K562 (cell line): ENCODE results near the gene HDHD3. TPM values are rescaled to one million over a fixed set of nuclear protein-coding genes. Genes with fewer than 3 reads are reported as not detected.

Source experiments
- BCL6 ChIP-seq: fragments of 250-450 bp; sonication (Bioruptor Pico); IDR thresholded peaks from 2 replicates; pipeline ENCODE4 v1.4.0; 2020
- CBX3 ChIP-seq, 2 experiments: IDR thresholded peaks; 1 replicate in 1 of 2; 2 replicates in 1 of 2; pipeline ENCODE4 v1.6.1; 2012; ENCODE audit warnings: inconsistent platforms in 2 of 2, low read length in 2 of 2, borderline replicate concordance in 1 of 2, control low read depth in 1 of 2
- ELF2 ChIP-seq: fragments of 250-450 bp; sonication (Bioruptor Pico); IDR thresholded peaks from 2 replicates; pipeline ENCODE4 v1.5.0; 2021; ENCODE audit warnings: mild to moderate bottlenecking
- MCM3 ChIP-seq: fragments of 450-650 bp; IDR thresholded peaks from 2 replicates; pipeline ENCODE4 v1.6.1; 2016
- NCOR1 ChIP-seq: fragments of 450-650 bp; IDR thresholded peaks from 2 replicates; pipeline ENCODE4 v1.6.1; 2016; ENCODE audit warnings: mild to moderate bottlenecking, moderate library complexity
- PATZ1 ChIP-seq: fragments of 250-450 bp; sonication (Bioruptor Pico); IDR thresholded peaks from 2 replicates; pipeline ENCODE4 v1.5.0; 2020; ENCODE audit warnings: mild to moderate bottlenecking, borderline replicate concordance
- PCBP2 ChIP-seq: fragments of 200-400 bp; formaldehyde crosslinking; IDR thresholded peaks from 2 replicates; pipeline ENCODE4 v1.6.1; 2018; ENCODE audit warnings: low read length, low read depth, mild to moderate bottlenecking, moderate library complexity; ENCODE audit not compliant: poor library complexity, severe bottlenecking
- SAP30 ChIP-seq: fragments of 200-600 bp; sonication (generic); IDR thresholded peaks from 2 replicates; pipeline ENCODE4 v1.6.1; 2012; ENCODE audit warnings: borderline replicate concordance, low read depth, mild to moderate bottlenecking, moderate library complexity, low read length, control low read depth, inconsistent platforms; ENCODE audit not compliant: insufficient read depth, poor library complexity, severe bottlenecking
- SIX5 ChIP-seq, 2 experiments: IDR thresholded peaks; 2 replicates each; pipeline ENCODE4 v1.6.1; 2011; ENCODE audit warnings: low read length in 2 of 2, borderline replicate concordance in 1 of 2, low read depth in 1 of 2, mild to moderate bottlenecking in 1 of 2, moderate library complexity in 1 of 2; ENCODE audit not compliant: insufficient read depth in 1 of 2
- SMAD4 ChIP-seq: fragments of 250-450 bp; sonication (Bioruptor Pico); conservative IDR thresholded peaks from 2 replicates; pipeline ENCODE4 v1.8.0; 2021; ENCODE audit warnings: inconsistent platforms, mild to moderate bottlenecking, moderate library complexity
- SREBF1 ChIP-seq: fragments of 150-350 bp; IDR thresholded peaks from 2 replicates; pipeline ENCODE4 v1.6.1; 2014; ENCODE audit warnings: antibody characterized with exemption, low read depth, low read length, borderline replicate concordance
- TAF7 ChIP-seq: fragments of 450-650 bp; IDR thresholded peaks from 2 replicates; pipeline ENCODE4 v1.6.1; 2016; ENCODE audit warnings: missing genetic modification characterization, missing compliant biosample characterization
- TCF7 ChIP-seq: sonication (generic); IDR thresholded peaks from 2 replicates; pipeline ENCODE4 v1.6.1; 2016; ENCODE audit warnings: antibody characterized with exemption, borderline replicate concordance
- TFAM ChIP-seq: fragments of 250-450 bp; sonication (Bioruptor Pico); conservative IDR thresholded peaks from 2 replicates; pipeline ENCODE4 v1.5.0; 2021; ENCODE audit warnings: mild to moderate bottlenecking, moderate library complexity
- ZBTB1 ChIP-seq: sonication (generic); formaldehyde crosslinking; IDR thresholded peaks from 2 replicates; pipeline ENCODE4 v1.8.1; 2023; ENCODE audit warnings: missing genetic modification reagents, low read depth, mild to moderate bottlenecking, borderline replicate concordance
- ZBTB7A ChIP-seq: IDR thresholded peaks from 2 replicates; pipeline ENCODE4 v1.6.1; 2011; ENCODE audit warnings: low read depth, mild to moderate bottlenecking, low read length, moderate library complexity, borderline replicate concordance; ENCODE audit not compliant: control insufficient read depth
- ZNF133 ChIP-seq: fragments of 250-450 bp; sonication (Bioruptor Pico); IDR thresholded peaks from 2 replicates; pipeline ENCODE4 v1.4.0; 2020; ENCODE audit warnings: mild to moderate bottlenecking
- ZNF184 ChIP-seq: sonication (generic); formaldehyde crosslinking; IDR thresholded peaks from 2 replicates; pipeline ENCODE4 v1.5.0; 2020; ENCODE audit warnings: missing genetic modification reagents
- ZNF3 ChIP-seq: fragments of 250-450 bp; sonication (Bioruptor Pico); IDR thresholded peaks from 2 replicates; pipeline ENCODE4 v1.5.0; 2021; ENCODE audit warnings: mild to moderate bottlenecking, moderate library complexity
- polyA plus RNA-seq, 8 experiments: library from polyadenylated mRNA; depleted of rRNA in 4 of 8; stranded (reverse) in 5 of 8; unstranded in 3 of 8; fragments of >200 nt; fragmentation: Nextera tagmentation in 2 of 8; fragmentation: Illumina TruSeq in 1 of 8; extraction: Ambion mirVana in 2 of 8; extraction: Trizol in 1 of 8; gene quantifications; 2 replicates each; pipeline versions ENCODE4 v1.2.1 to v1.2.3, GENCODE V29; 2011 to 2014; ENCODE audit warnings: inconsistent platforms in 1 of 8, missing spikeins in 1 of 8
- total RNA-seq, 7 experiments: library from RNA; depleted of rRNA in 6 of 7; stranded (reverse); fragments of >200 nt in 6 of 7; fragmentation: Illumina TruSeq in 2 of 7; extraction: Trizol in 2 of 7; gene quantifications; 2 replicates each; pipeline versions ENCODE4 v1.2.1 to v1.2.3, GENCODE V29; 2011 to 2021; ENCODE audit warnings: low replicate concordance in 1 of 7
- TF ChIP-seq, protein P1 (sequence below), 3 experiments: fragments of 200-800 bp in 1 of 3; sonication (Bioruptor generic) in 1 of 3; sonication (generic) in 1 of 3; formaldehyde crosslinking in 1 of 3; IDR thresholded peaks; 2 replicates each; pipeline versions ENCODE4 v1.6.1 to v1.8.0; 2016 to 2022; ENCODE audit warnings: mild to moderate bottlenecking in 2 of 3, missing compliant biosample characterization in 2 of 3, missing genetic modification characterization in 2 of 3, missing genetic modification reagents in 1 of 3
- TF ChIP-seq, protein P2 (sequence below): IDR thresholded peaks from 2 replicates; pipeline ENCODE4 v1.6.1; 2012; ENCODE audit warnings: low read depth, low read length, improper control_type of control experiment, borderline replicate concordance

Gene HDHD3
- total and polyA plus RNA-seq, 9 of the 15 experiments (the other 6 are each of a cell fraction or from before 2014, with no cell fraction given) = 1.1 to 19.1 (median 10.9) TPM

GRCh38 chr9:113345671-113346070 lies 31.1 kb downstream of the HDHD3 start (continued):
- no peak for TF ChIP-seq SAP30
- no peak for TF ChIP-seq TFAM (CRISPR knock-in tag)
- no peak for TF ChIP-seq PCBP2
- TF ChIP-seq, protein P1, sequence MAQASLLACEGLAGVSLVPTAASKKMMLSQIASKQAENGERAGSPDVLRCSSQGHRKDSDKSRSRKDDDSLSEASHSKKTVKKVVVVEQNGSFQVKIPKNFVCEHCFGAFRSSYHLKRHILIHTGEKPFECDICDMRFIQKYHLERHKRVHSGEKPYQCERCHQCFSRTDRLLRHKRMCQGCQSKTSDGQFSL (CRISPR knock-in tag; IDR thresholded peaks at IDR 0.05) = no peak
- TF ChIP-seq, protein P1 (tag; IDR thresholded peaks at IDR 0.05) = peak in 1 of 2 experiments; percentile 97; a peak in 2 of 4 replicates
- no peak for TF ChIP-seq ZBTB1 (CRISPR knock-in tag)
- TF ChIP-seq ZNF184 (CRISPR knock-in tag) = no peak
- peak; percentile 82 for TF ChIP-seq BCL6 (CRISPR knock-in tag)
- no peak for TF ChIP-seq TCF7
- no peak for TF ChIP-seq SIX5 (IDR thresholded peaks at IDR 0.05; ENCODE audit: borderline replicate concordance in 1 of 2, insufficient read depth in 1 of 2, low read depth in 1 of 2, low read length in 2 of 2)
- TF ChIP-seq, protein P2, sequence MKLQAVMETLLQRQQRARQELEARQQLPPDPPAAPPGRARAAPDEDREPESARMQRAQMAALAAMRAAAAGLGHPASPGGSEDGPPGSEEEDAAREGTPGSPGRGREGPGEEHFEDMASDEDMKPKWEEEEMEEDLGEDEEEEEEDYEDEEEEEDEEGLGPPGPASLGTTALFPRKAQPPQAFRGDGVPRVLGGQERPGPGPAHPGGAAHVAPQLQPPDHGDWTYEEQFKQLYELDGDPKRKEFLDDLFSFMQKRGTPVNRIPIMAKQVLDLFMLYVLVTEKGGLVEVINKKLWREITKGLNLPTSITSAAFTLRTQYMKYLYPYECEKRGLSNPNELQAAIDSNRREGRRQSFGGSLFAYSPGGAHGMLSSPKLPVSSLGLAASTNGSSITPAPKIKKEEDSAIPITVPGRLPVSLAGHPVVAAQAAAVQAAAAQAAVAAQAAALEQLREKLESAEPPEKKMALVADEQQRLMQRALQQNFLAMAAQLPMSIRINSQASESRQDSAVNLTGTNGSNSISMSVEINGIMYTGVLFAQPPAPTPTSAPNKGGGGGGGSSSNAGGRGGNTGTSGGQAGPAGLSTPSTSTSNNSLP = no peak
- TF ChIP-seq ZBTB7A = no peak
- TF ChIP-seq SREBF1 = no peak
- TF ChIP-seq ZNF3 (CRISPR knock-in tag) = no peak
- peak; percentile 86 for TF ChIP-seq PATZ1 (CRISPR knock-in tag)
- no peak for TF ChIP-seq CBX3 (IDR thresholded peaks at IDR 0.05; ENCODE audit: borderline replicate concordance in 1 of 2, low read length in 2 of 2)
- TF ChIP-seq NCOR1 = no peak
- peak; percentile 83 for TF ChIP-seq TAF7 (tag)
- TF ChIP-seq MCM3 = no peak
- TF ChIP-seq SMAD4 = peak; percentile 95
- 0 out of 2 replicates have a peak, but pooled peaks have one; percentile 42 for TF ChIP-seq ZNF133 (CRISPR knock-in tag)
- TF ChIP-seq ELF2 (CRISPR knock-in tag) = peak; percentile 43; the same call in 1 of the 2 replicates
